ENCODE measurements around the gene ATP8A2. TPM values are rescaled to one million over a fixed set of nuclear protein-coding genes. Genes with fewer than 3 reads are reported as not detected.

The ATP8A2 gene
- total RNA-seq, 6 donors from 2014 or later, result 0.55 to 1.5 (median 0.87) TPM

DNA sequence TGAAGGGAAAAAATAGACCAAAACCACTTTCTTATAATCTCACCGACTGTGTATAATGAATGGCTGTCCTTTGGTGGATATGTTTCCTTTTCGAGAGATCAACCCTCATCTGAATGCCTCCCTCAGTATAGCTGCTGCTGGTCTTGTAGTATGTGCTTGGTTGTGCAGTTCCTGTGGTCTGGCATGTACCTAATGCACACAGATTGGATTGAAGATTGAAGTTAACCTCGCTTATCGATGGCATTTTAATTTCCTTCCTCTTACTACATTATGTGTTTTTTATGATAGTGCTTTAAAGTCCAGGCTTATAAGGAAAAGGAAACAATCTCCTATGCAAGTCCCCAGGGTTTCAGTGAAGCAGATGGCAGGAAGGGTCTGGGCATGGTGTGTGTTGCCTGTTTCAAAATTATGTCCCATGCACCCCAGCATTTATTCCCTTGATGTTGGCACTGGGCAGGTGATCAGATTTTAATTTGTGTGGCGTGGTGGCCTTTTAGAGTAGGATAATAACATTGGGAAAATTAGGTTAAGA lies 346.0 kb downstream of the ATP8A2 start:
- H3K9me3 ChIP-seq, result no peaks in the 10 kb centered on the region
- 59 to 60% methylated on average over 5 of the region's 5 CpGs for WGBS, 2 donors
- DNase-seq (no peak), ATAC-seq (ENCODE audit: low FRiP score in 2 of 2) (no peak)
- H3K36me3 ChIP-seq, result no peaks in the 10 kb centered on the region
- no peaks in the 10 kb centered on the region for H3K27me3 ChIP-seq
- H3K4me3 ChIP-seq, result no peak overlapping the region
- H3K27ac ChIP-seq, result no peak overlapping the region
- no peaks in the 10 kb centered on the region for H3K4me1 ChIP-seq
- no peak for TF ChIP-seq POLR2A (IDR thresholded peaks at IDR 0.05)
- TF ChIP-seq, protein P1, sequence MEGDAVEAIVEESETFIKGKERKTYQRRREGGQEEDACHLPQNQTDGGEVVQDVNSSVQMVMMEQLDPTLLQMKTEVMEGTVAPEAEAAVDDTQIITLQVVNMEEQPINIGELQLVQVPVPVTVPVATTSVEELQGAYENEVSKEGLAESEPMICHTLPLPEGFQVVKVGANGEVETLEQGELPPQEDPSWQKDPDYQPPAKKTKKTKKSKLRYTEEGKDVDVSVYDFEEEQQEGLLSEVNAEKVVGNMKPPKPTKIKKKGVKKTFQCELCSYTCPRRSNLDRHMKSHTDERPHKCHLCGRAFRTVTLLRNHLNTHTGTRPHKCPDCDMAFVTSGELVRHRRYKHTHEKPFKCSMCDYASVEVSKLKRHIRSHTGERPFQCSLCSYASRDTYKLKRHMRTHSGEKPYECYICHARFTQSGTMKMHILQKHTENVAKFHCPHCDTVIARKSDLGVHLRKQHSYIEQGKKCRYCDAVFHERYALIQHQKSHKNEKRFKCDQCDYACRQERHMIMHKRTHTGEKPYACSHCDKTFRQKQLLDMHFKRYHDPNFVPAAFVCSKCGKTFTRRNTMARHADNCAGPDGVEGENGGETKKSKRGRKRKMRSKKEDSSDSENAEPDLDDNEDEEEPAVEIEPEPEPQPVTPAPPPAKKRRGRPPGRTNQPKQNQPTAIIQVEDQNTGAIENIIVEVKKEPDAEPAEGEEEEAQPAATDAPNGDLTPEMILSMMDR (IDR thresholded peaks at IDR 0.05), result no peak
- no peak for TF ChIP-seq EP300 (IDR thresholded peaks at IDR 0.05)
- TF ChIP-seq POLR2AphosphoS5 (IDR thresholded peaks at IDR 0.05), result no peak

DNA sequence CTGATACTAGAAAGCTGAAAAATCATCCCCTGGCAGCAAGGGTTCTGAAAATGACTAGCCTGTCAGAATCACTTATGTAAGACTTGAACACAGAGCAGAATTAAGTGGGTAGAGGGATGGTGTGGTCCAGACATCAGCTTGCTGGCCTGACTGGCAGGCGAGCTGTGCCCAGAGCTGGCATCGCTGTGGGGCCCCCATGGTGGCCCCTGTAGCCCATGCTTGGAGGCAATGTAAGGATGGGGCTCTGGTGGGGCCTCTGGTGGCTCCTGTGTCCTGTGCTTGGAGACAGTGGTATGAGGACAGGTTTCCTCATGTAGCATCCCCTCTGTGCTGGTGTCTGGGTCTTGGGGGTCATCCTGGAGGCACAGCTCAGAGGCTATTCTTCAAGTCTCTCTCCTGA lies 347.9 kb downstream of the ATP8A2 start:
- Histone ChIP-seq H3K9me3 (no peaks in the 10 kb centered on the region), H3K4me3 (no peak overlapping the region), H3K4me1 (no peaks in the 10 kb centered on the region), H3K27me3 (no peaks in the 10 kb centered on the region), H3K27ac (no peak overlapping the region), H3K36me3 (no peaks in the 10 kb centered on the region)
- 97% methylated on average over 2 of the region's 2 CpGs; no CpG with 5 or more reads in 1 of the 2 donors for WGBS, 2 donors
- TF ChIP-seq POLR2A (IDR thresholded peaks at IDR 0.05) (no peak), EP300 (IDR thresholded peaks at IDR 0.05) (no peak), POLR2AphosphoS5 (IDR thresholded peaks at IDR 0.05) (no peak)
- TF ChIP-seq, protein P1 (IDR thresholded peaks at IDR 0.05), result no peak
- ATAC-seq (ENCODE audit: low FRiP score in 2 of 2), result no peak
- DNase-seq, result peak in 1 of 2 donors; percentile 29

DNA sequence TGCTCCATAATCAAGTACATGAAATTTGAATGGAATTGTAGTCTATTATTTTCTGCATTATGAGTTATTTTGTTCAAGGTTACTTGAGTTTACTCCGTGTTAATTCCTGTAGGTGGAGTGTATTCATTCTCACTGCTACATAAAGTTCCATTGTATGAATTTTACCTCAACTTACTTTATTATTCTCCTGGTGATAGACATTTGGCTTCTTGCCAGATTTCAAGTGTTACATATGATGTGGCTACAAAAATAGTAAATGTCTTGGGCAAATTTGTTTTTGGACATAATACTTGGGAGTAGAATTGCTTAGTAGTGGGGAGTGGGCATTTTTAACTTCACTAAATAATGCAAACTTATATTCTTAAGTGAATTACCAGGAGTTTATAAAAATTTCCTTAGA lies 351.1 kb downstream of the ATP8A2 start:
- no peak overlapping the region for H3K4me3 ChIP-seq
- ATAC-seq (ENCODE audit: low FRiP score in 2 of 2) (no peak), DNase-seq (no peak)
- no peak overlapping the region for H3K27ac ChIP-seq
- no peaks in the 10 kb centered on the region for H3K9me3 ChIP-seq
- WGBS, 2 donors, result 85 to 87% methylated on average over 1 of the region's 1 CpG
- no peaks in the 10 kb centered on the region for H3K27me3 ChIP-seq
- H3K36me3 ChIP-seq, result no peaks in the 10 kb centered on the region
- TF ChIP-seq POLR2AphosphoS5 (IDR thresholded peaks at IDR 0.05) (no peak), POLR2A (IDR thresholded peaks at IDR 0.05) (no peak), EP300 (IDR thresholded peaks at IDR 0.05) (no peak)
- TF ChIP-seq, protein P1 (IDR thresholded peaks at IDR 0.05), result no peak
- H3K4me1 ChIP-seq, result peaks cover 0 to 4% (median 0%) of the 10 kb centered on the region in 4 donors

DNA sequence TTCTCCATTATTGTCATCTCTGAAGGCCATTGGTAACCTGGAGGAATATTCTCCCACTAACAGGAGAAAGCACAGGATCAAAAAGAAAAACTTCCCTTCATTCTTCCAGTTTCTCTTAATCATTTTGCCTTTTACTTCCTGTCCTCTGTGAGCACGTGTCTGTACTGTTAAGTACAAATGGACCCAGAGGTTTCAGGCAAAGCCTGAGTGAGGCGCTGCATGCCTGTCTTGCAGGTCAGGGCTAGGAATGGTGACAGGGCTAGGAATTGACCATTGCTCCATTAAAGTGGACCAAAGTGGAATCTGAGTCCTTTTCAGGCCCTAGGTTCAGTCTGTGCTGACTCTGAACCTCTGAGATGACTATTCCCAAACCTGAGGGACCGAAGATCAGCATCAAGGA lies 353.3 kb downstream of the ATP8A2 start:
- WGBS, 2 donors, result 79 to 84% methylated on average over 3 of the region's 3 CpGs
- Histone ChIP-seq H3K9me3 (no peaks in the 10 kb centered on the region), H3K4me3 (no peak overlapping the region)

More for the DNA sequence above, 353.3 kb downstream of the ATP8A2 start:
- DNase-seq, result no peak
- H3K27ac ChIP-seq, result no peak overlapping the region
- no peaks in the 10 kb centered on the region for H3K36me3 ChIP-seq
- peaks cover 0 to 5% (median 0%) of the 10 kb centered on the region in 4 donors for H3K4me1 ChIP-seq
- TF ChIP-seq POLR2AphosphoS5 (IDR thresholded peaks at IDR 0.05) (no peak), POLR2A (IDR thresholded peaks at IDR 0.05) (no peak), EP300 (IDR thresholded peaks at IDR 0.05) (no peak)
- TF ChIP-seq, protein P1 (IDR thresholded peaks at IDR 0.05), result no peak
- no peaks in the 10 kb centered on the region for H3K27me3 ChIP-seq
- ATAC-seq (ENCODE audit: low FRiP score in 2 of 2), result no peak

All from upper lobe of left lung (tissue), 6 donors.